H1 (cell line): Measurements from ENCODE around the gene CAB39L. TPM values are rescaled to one million over a fixed set of nuclear protein-coding genes. Genes with fewer than 3 reads are reported as not detected.
A peak's percentile ranks its signal among the peaks of the same experiment; 100 is the strongest.

Experiments
- CTCF ChIA-PET: fragments of 300-600 bp; sonication (Branson Sonifier 250); formaldehyde crosslinking; loops from one replicate; lab custom pipeline; 2021; ENCODE audit not compliant: partially characterized antibody; lab: Charles Lee
- POLR2A ChIA-PET: fragments of 300-600 bp; sonication (Branson Sonifier 250); formaldehyde crosslinking; loops from one replicate; lab custom pipeline; 2021; ENCODE audit warnings: inconsistent platforms; ENCODE audit not compliant: partially characterized antibody; lab: Charles Lee
- DNase-seq, 2 experiments: peaks; one replicate each; pipeline versions ENCODE4 v3.0.0 to v3.0.0-alpha.2; 2010 to 2022; ENCODE audit warnings: low spot score in 2 of 2, low read depth in 1 of 2, mixed read lengths in 1 of 2
- FAIRE-seq: peaks from 2 replicates; lab custom pipeline; 2011; peaks lifted over from hg19 to GRCh38; lab: Jason Lieb, UNC
- H2AFZ ChIP-seq: 2 replicates; pipeline ENCODE4 v1.8.1; 2012; ENCODE audit warnings: low read length, inconsistent platforms
- H2AK5ac ChIP-seq: 2 replicates; pipeline ENCODE4 v1.6.1; 2013; ENCODE audit warnings: low read depth, low read length
- H2BK120ac ChIP-seq: replicated peaks from 2 replicates; pipeline ENCODE3; 2013; ENCODE audit warnings: low read depth, low read length, inconsistent platforms
- H2BK12ac ChIP-seq: 2 replicates; pipeline ENCODE4 v1.6.1; 2013; ENCODE audit warnings: low read depth, low read length
- H2BK15ac ChIP-seq: 2 replicates; pipeline ENCODE4 v1.6.1; 2013; ENCODE audit warnings: low read length
- H2BK20ac ChIP-seq: 2 replicates; pipeline ENCODE4 v1.6.1; 2013; ENCODE audit warnings: low read length
- H2BK5ac ChIP-seq: 2 replicates; pipeline ENCODE4 v1.6.1; 2013; ENCODE audit warnings: low read depth, low read length
- H3K14ac ChIP-seq: 2 replicates; pipeline ENCODE4 v1.6.1; 2013; ENCODE audit warnings: inconsistent platforms; ENCODE audit not compliant: insufficient read length
- H3K18ac ChIP-seq: 2 replicates; pipeline ENCODE4 v1.6.1; 2013; ENCODE audit warnings: low read length; ENCODE audit errors: extremely low read depth
- H3K23ac ChIP-seq: 2 replicates; pipeline ENCODE4 v1.6.1; 2013; ENCODE audit warnings: inconsistent platforms; ENCODE audit not compliant: insufficient read length
- H3K23me2 ChIP-seq: 2 replicates; pipeline ENCODE4 v1.6.1; 2013; ENCODE audit warnings: low read depth, low read length
- H3K27ac ChIP-seq: 2 replicates; pipeline ENCODE4 v1.6.1; 2011; ENCODE audit warnings: low read depth, low read length, inconsistent platforms
- H3K27me3 ChIP-seq, 4 experiments: replicated peaks in 1 of 4; 1 replicate in 1 of 4; 2 replicates in 3 of 4; pipeline versions ENCODE4 v1.6.1 to v1.8.1; 2011 to 2013; ENCODE audit warnings: low read length in 3 of 4, mild to moderate bottlenecking in 3 of 4, inconsistent platforms in 2 of 4, mixed read lengths in 2 of 4, moderate library complexity in 1 of 4; ENCODE audit not compliant: control insufficient read depth in 3 of 4, insufficient read depth in 3 of 4; ENCODE audit errors: extremely low read depth in 1 of 4
- H3K36me3 ChIP-seq, 4 experiments: 2 replicates each; pipeline versions ENCODE4 v1.6.1 to v1.8.1; 2011 to 2013; ENCODE audit warnings: mild to moderate bottlenecking in 4 of 4, low read length in 3 of 4, moderate library complexity in 2 of 4, control low read depth in 1 of 4, inconsistent platforms in 1 of 4; ENCODE audit not compliant: insufficient read depth in 4 of 4, control insufficient read depth in 2 of 4
- H3K4ac ChIP-seq: replicated peaks from 2 replicates; pipeline ENCODE3; 2013; ENCODE audit warnings: low read length, low read depth, mixed read lengths, inconsistent platforms; ENCODE audit not compliant: insufficient read length
- H3K4me1 ChIP-seq, 4 experiments: replicated peaks in 1 of 4; 1 replicate in 1 of 4; 2 replicates in 3 of 4; pipeline versions ENCODE4 v1.6.1 to v1.8.1; 2011 to 2013; ENCODE audit warnings: low read length in 3 of 4, inconsistent platforms in 2 of 4, mixed read lengths in 1 of 4; ENCODE audit not compliant: insufficient read depth in 4 of 4, control insufficient read depth in 3 of 4
- H3K4me2 ChIP-seq, 2 experiments: 2 replicates each; pipeline versions ENCODE4 v1.6.1 to v1.8.1; 2011 to 2013; ENCODE audit warnings: low read depth in 2 of 2, low read length in 2 of 2, control low read depth in 1 of 2, inconsistent platforms in 1 of 2, mild to moderate bottlenecking in 1 of 2; ENCODE audit not compliant: insufficient read depth in 1 of 2
- H3K4me3 ChIP-seq, 4 experiments: fragments of 200-600, 300-600 bp in 1 of 4; sonication (generic), shearing (Covaris generic), sonication (Bioruptor Twin) in 1 of 4; 2 replicates each; pipeline versions ENCODE4 v1.5.1 to v1.8.1; 2011 to 2016; ENCODE audit warnings: low read length in 4 of 4, low read depth in 3 of 4, control low read depth in 2 of 4, inconsistent platforms in 2 of 4, mild to moderate bottlenecking in 2 of 4, mixed read lengths in 1 of 4, moderate library complexity in 1 of 4; ENCODE audit not compliant: insufficient read depth in 2 of 4; ENCODE audit errors: extremely low read depth in 1 of 4
- H3K56ac ChIP-seq: replicated peaks from 2 replicates; pipeline ENCODE3; 2013; ENCODE audit warnings: low read depth, mild to moderate bottlenecking, mixed read lengths, low read length, inconsistent platforms; ENCODE audit not compliant: insufficient read length
- H3K79me1 ChIP-seq: 2 replicates; pipeline ENCODE4 v1.6.1; 2013; ENCODE audit warnings: low read depth, low read length, control low read depth
- H3K79me2 ChIP-seq, 2 experiments: 2 replicates each; pipeline versions ENCODE4 v1.6.1 to v1.8.1; 2012 to 2013; ENCODE audit warnings: low read length in 2 of 2, mild to moderate bottlenecking in 2 of 2, inconsistent platforms in 1 of 2; ENCODE audit not compliant: insufficient read depth in 2 of 2, control insufficient read depth in 1 of 2
- H3K9ac ChIP-seq, 4 experiments: replicated peaks in 1 of 4; 1 replicate in 1 of 4; 2 replicates in 3 of 4; pipeline versions ENCODE4 v1.6.1 to v1.8.1; 2011 to 2013; ENCODE audit warnings: low read depth in 3 of 4, low read length in 3 of 4, control low read depth in 2 of 4, mild to moderate bottlenecking in 2 of 4, moderate library complexity in 2 of 4, inconsistent platforms in 1 of 4; ENCODE audit errors: extremely low read depth in 1 of 4
- H3K9me3 ChIP-seq, 2 experiments: 2 replicates each; pipeline versions ENCODE4 v1.6.1 to v1.8.1; 2012 to 2013; ENCODE audit warnings: mild to moderate bottlenecking in 2 of 2, moderate library complexity in 2 of 2, control low read depth in 1 of 2, inconsistent platforms in 1 of 2, low read depth in 1 of 2, low read length in 1 of 2, mixed read lengths in 1 of 2; ENCODE audit not compliant: insufficient read depth in 2 of 2
- H4K20me1 ChIP-seq, 2 experiments: replicated peaks in 1 of 2; 2 replicates each; pipeline versions ENCODE3 to v1.8.1; 2011 to 2013; ENCODE audit warnings: inconsistent platforms in 2 of 2, low read length in 2 of 2, mild to moderate bottlenecking in 1 of 2; ENCODE audit not compliant: insufficient read depth in 2 of 2, control insufficient read depth in 1 of 2
- H4K5ac ChIP-seq: 2 replicates; pipeline ENCODE4 v1.6.1; 2013; ENCODE audit warnings: low read length, low read depth, mixed read lengths, inconsistent platforms; ENCODE audit not compliant: insufficient read length
- H4K8ac ChIP-seq: 2 replicates; pipeline ENCODE4 v1.8.0; 2013; ENCODE audit warnings: mild to moderate bottlenecking, moderate library complexity, low read length, inconsistent platforms; ENCODE audit not compliant: insufficient read depth; ENCODE audit errors: extremely low read depth
- H4K91ac ChIP-seq: replicated peaks from 2 replicates; pipeline ENCODE3; 2013; ENCODE audit warnings: low read length, mixed read lengths, inconsistent platforms; ENCODE audit not compliant: insufficient read length
- CHD2 ChIP-seq: IDR thresholded peaks from 2 replicates; pipeline ENCODE4 v1.6.1; 2012; ENCODE audit warnings: low read length, improper control_type of control experiment
- CTCF ChIP-seq, 3 experiments: IDR thresholded peaks; 1 replicate in 2 of 3; 2 replicates in 1 of 3; pipeline versions ENCODE4 v1.5.1 to v1.6.1; 2011; ENCODE audit warnings: low read length in 3 of 3, mild to moderate bottlenecking in 3 of 3, inconsistent platforms in 2 of 3, low read depth in 1 of 3, moderate library complexity in 1 of 3; ENCODE audit not compliant: insufficient read depth in 1 of 3; ENCODE audit errors: control extremely low read depth in 1 of 3
- EP300 ChIP-seq, 2 experiments: IDR thresholded peaks; 1 replicate in 1 of 2; 2 replicates in 1 of 2; pipeline ENCODE4 v1.6.1; 2011 to 2012; ENCODE audit warnings: low read depth in 2 of 2, low read length in 2 of 2, mild to moderate bottlenecking in 2 of 2, borderline replicate concordance in 1 of 2, inconsistent platforms in 1 of 2, moderate library complexity in 1 of 2
- GTF2F1 ChIP-seq: IDR thresholded peaks from 2 replicates; pipeline ENCODE4 v1.6.1; 2012; ENCODE audit warnings: low read depth, low read length, improper control_type of control experiment, borderline replicate concordance
- POLR2AphosphoS5 ChIP-seq: IDR thresholded peaks from 2 replicates; pipeline ENCODE4 v1.6.1; 2011; ENCODE audit warnings: low read depth, low read length
- WGBS, 2 experiments: shearing (Covaris generic) in 1 of 2; methylation state at CpG; one replicate each; pipeline versions ENCODE4 v1.1.6 to v1.1.7; 2013 to 2015; ENCODE audit warnings: low lambda C conversion rate in 2 of 2, mixed read lengths in 2 of 2, inconsistent platforms in 1 of 2, low coverage in 1 of 2, missing lambda C conversion rate in 1 of 2; ENCODE audit not compliant: insufficient replicate concordance in 2 of 2, insufficient coverage in 1 of 2, insufficient read length in 1 of 2; ENCODE audit errors: extremely low coverage in 1 of 2, missing lambda C conversion rate in 1 of 2; 5-methylcytosine and 5-hydroxymethylcytosine counted together
- long read RNA-seq, 2 experiments: library from RNA in 1 of 2; library from capped mRNA in 1 of 2; stranded (forward); transcript quantifications; one replicate each; pipeline ENCODE4 v2.0.0, GENCODE V29; 2021; ENCODE audit warnings: inconsistent platforms in 1 of 2
- polyA minus RNA-seq, 3 experiments: library from RNA; depleted of rRNA, polyadenylated mRNA; stranded (reverse); fragments of >200 nt; gene quantifications; 1 replicate in 2 of 3; 2 replicates in 1 of 3; pipeline ENCODE4 v1.2.3, GENCODE V29; 2011
- polyA plus RNA-seq, 7 experiments: library from polyadenylated mRNA; depleted of rRNA in 3 of 7; stranded (reverse) in 5 of 7; unstranded in 2 of 7; fragments of >200 nt in 5 of 7; fragments of 200-250 nt in 2 of 7; gene quantifications; 1 replicate in 5 of 7; 2 replicates in 1 of 7; 4 replicates in 1 of 7; pipeline versions ENCODE4 v1.2.1 to v1.2.3, GENCODE V29; 2011 to 2013; ENCODE audit warnings: missing spikeins in 2 of 7, mixed read lengths in 2 of 7
- total RNA-seq: library from RNA; stranded (reverse); fragmentation: NEBNext Ultra II Directional; extraction: Animal tissue kit (Norgen Biotek cat#: 25700); gene quantifications from 2 replicates; pipeline ENCODE4 v1.2.1, GENCODE V29; 2021

The CAB39L gene
- total RNA-seq (4.1 and 4.8 TPM in 2 replicates), polyA plus RNA-seq (2011; rRNA removed) (2.3 and 2.5 TPM in 2 replicates), polyA minus RNA-seq (2011; rRNA and poly(A)+ RNA removed) (5.9 and 7.3 TPM in 2 replicates)
- polyA plus RNA-seq (2011; cell fraction: cytosol; rRNA removed): 3.6 TPM
- 3.4 TPM for polyA plus RNA-seq (2011; cell fraction: nucleus; rRNA removed)
- polyA plus RNA-seq (2012, experiment 1 of 2): 3.1 to 6.4 TPM (median 3.3 TPM) in 4 replicates
- 0.30 TPM for polyA plus RNA-seq (2012, experiment 2 of 2)
- polyA plus RNA-seq (2013, experiment 1 of 2): 3.5 TPM
- 3.5 TPM for polyA plus RNA-seq (2013, experiment 2 of 2)
- 3.4 TPM for polyA minus RNA-seq (2011; cell fraction: cytosol; rRNA and poly(A)+ RNA removed)
- polyA minus RNA-seq (2011; cell fraction: nucleus; rRNA and poly(A)+ RNA removed): 6.8 TPM
- long read RNA-seq, experiment 1, partial matches to known transcripts: 0 of 6 reads
- long read RNA-seq, experiment 1, other reads (novel, unspliced or antisense): 4 of 6 reads
- long read RNA-seq, experiment 2, partial matches to known transcripts: 0 of 5 reads
- long read RNA-seq, experiment 2, other reads (novel, unspliced or antisense): 3 of 5 reads

- Histone ChIP-seq H4K20me1 (no peaks in the 10 kb centered on the region), H3K18ac (peak within 1 kb of the TSS; percentile 95), H3K23ac (no peak within 1 kb of the TSS), H2BK20ac (0 out of 2 replicates have a peak within 1 kb of the TSS, but pooled peaks have one; percentile 13), H3K4me1 (peaks cover 0 to 3% (median 0%) of the 10 kb centered on the region in 4 experiments; a peak in 1 of 7 replicates), H2BK120ac (no peak within 1 kb of the TSS), H4K91ac (peak within 1 kb of the TSS; percentile 39), H2BK5ac (peak within 1 kb of the TSS; percentile 99), H2BK15ac (peak within 1 kb of the TSS; percentile 96), H4K8ac (peak within 1 kb of the TSS; percentile 98; the same call in 1 of the 2 replicates), H2AFZ (peak within 1 kb of the TSS; percentile 91), H2AK5ac (no peak within 1 kb of the TSS; the same call in none of the 2 replicates), H3K27ac (peak within 1 kb of the TSS; percentile 99), H3K14ac (no peak within 1 kb of the TSS), H3K4me3 (peak within 1 kb of the TSS; percentile 89 to 96 (median 94)), H3K9ac (peak within 1 kb of the TSS; percentile 83 to 98 (median 95)), H3K79me1 (no peaks in the 10 kb centered on the region), H3K23me2 (peaks cover 12% of the 10 kb centered on the region), H3K36me3 (no peaks in the 10 kb centered on the region), H3K4ac (no peak within 1 kb of the TSS), H3K9me3 (no peaks in the 10 kb centered on the region), H2BK12ac (peak within 1 kb of the TSS; percentile 96; the same call in 1 of the 2 replicates), H3K4me2 (peak within 1 kb of the TSS; percentile 90 to 98), H3K79me2 (0 out of 4 replicates have a peak, but pooled peaks cover 0 to 4% of the 10 kb centered on the region in 2 experiments), H4K5ac (peak within 1 kb of the TSS; percentile 96), H3K27me3 (no peaks in the 10 kb centered on the region), H3K56ac (peak within 1 kb of the TSS; percentile 92)
- ChIA-PET POLR2A (interaction anchor here (0.6 to 3.3 kb wide), 18 partner anchors 10 to 349 kb away, joined by 3 to 19 read pairs (median 4); partner anchors contain the start of genes ARL11, KPNA3, PHF11 and RCBTB1), CTCF (interaction anchor here (0.7 to 1.6 kb wide), 5 partner anchors 50 to 164 kb away, joined by 3 to 5 read pairs (median 4); no protein-coding TSS in a partner anchor)
- FAIRE-seq: peak; percentile 57
- 2% methylated on average over 53 of the region's 53 CpGs; no CpG with 5 or more reads in 1 of the 2 experiments for WGBS, 2 experiments
- DNase-seq: peak; percentile 95 to 98
- TF ChIP-seq GTF2F1 (peak; percentile 61; the same call in 1 of the 2 replicates), CTCF (IDR thresholded peaks at IDR 0.05; ENCODE audit: control extremely low read depth in 1 of 3, insufficient read depth in 1 of 3, low read depth in 1 of 3, low read length in 3 of 3) (peak; percentile 23 to 48 (median 30)), CHD2 (peak; percentile 93), EP300 (IDR thresholded peaks at IDR 0.05; ENCODE audit: borderline replicate concordance in 1 of 2, low read depth in 2 of 2, low read length in 2 of 2) (peak in 1 of 2 experiments; percentile 30; a peak in 1 of 3 replicates), POLR2AphosphoS5 (peak; percentile 89)
Observed at GRCh38 chr13:49443704-49444523, at the start of gene CAB39L, which contains the start of gene SETDB2. Gene CAB39L, minus strand, starts transcription at chr13:49444064. Its CDS starts 61,154 bp downstream, at chr13:49382910. Gene SETDB2, plus strand, starts transcription at chr13:49444274. Its CDS starts 7,620 bp downstream, at chr13:49451894.
